ENCODE data around the gene DNPH1. TPM values are rescaled to one million over a fixed set of nuclear protein-coding genes. Genes with fewer than 3 reads are reported as not detected.

Gene DNPH1
- total RNA-seq, 1 experiment from 2014 or later: 43.0 TPM

- Histone ChIP-seq H3K36me3 (no peaks in the 10 kb centered on the region), H3K4me3 (no peak overlapping the region), H3K9me3 (no peaks in the 10 kb centered on the region), H3K27me3 (no peaks in the 10 kb centered on the region)
- DNase-seq: no peak
Observed at GRCh38 chr6:43205849-43206248, 23.4 kb downstream of the DNPH1 start.

- DNase-seq: no peak
- no peak overlapping the region for H3K4me3 ChIP-seq
- no peaks in the 10 kb centered on the region for H3K36me3 ChIP-seq
- no peaks in the 10 kb centered on the region for H3K9me3 ChIP-seq
- H3K27me3 ChIP-seq: no peaks in the 10 kb centered on the region
Observed at GRCh38 chr6:43204271-43205105, 24.8 kb downstream of the DNPH1 start.

GRCh38 chr6:43203718-43204095, 25.6 kb downstream of the DNPH1 start:
- Histone ChIP-seq H3K36me3 (no peaks in the 10 kb centered on the region), H3K9me3 (no peaks in the 10 kb centered on the region), H3K4me3 (no peak overlapping the region), H3K27me3 (no peaks in the 10 kb centered on the region)
- DNase-seq: no peak

- no peak for DNase-seq
- Histone ChIP-seq H3K4me3 (no peak overlapping the region), H3K27me3 (no peaks in the 10 kb centered on the region), H3K9me3 (no peaks in the 10 kb centered on the region), H3K36me3 (no peaks in the 10 kb centered on the region)
Observed at GRCh38 chr6:43203029-43203717, 26.1 kb downstream of the DNPH1 start.

GRCh38 chr6:43202451-43202850, 26.8 kb downstream of the DNPH1 start:
- Histone ChIP-seq H3K9me3 (no peaks in the 10 kb centered on the region), H3K4me3 (no peak overlapping the region), H3K27me3 (no peaks in the 10 kb centered on the region), H3K36me3 (no peaks in the 10 kb centered on the region)
- no peak for DNase-seq

- no peaks in the 10 kb centered on the region for H3K27me3 ChIP-seq
- no peaks in the 10 kb centered on the region for H3K9me3 ChIP-seq
- H3K36me3 ChIP-seq: no peaks in the 10 kb centered on the region
- no peak for DNase-seq
- no peak overlapping the region for H3K4me3 ChIP-seq
Observed at GRCh38 chr6:43200541-43200940, 28.7 kb downstream of the DNPH1 start.

GRCh38 chr6:43199912-43200311, 29.4 kb downstream of the DNPH1 start:
- H3K36me3 ChIP-seq: no peaks in the 10 kb centered on the region
- DNase-seq: no peak
- no peak overlapping the region for H3K4me3 ChIP-seq

GRCh38 chr6:43196337-43196736, 32.9 kb downstream of the DNPH1 start:
- H3K4me3 ChIP-seq: no peak overlapping the region
- H3K27me3 ChIP-seq: no peaks in the 10 kb centered on the region
- no peaks in the 10 kb centered on the region for H3K36me3 ChIP-seq
- no peaks in the 10 kb centered on the region for H3K9me3 ChIP-seq
- no peak for DNase-seq

More at GRCh38 chr6:43199912-43200311, 29.4 kb downstream of the DNPH1 start:
- Histone ChIP-seq H3K27me3 (no peaks in the 10 kb centered on the region), H3K9me3 (no peaks in the 10 kb centered on the region)

GRCh38 chr6:43193929-43194328, 35.4 kb downstream of the DNPH1 start:
- Histone ChIP-seq H3K9me3 (no peaks in the 10 kb centered on the region), H3K27me3 (no peaks in the 10 kb centered on the region), H3K36me3 (no peaks in the 10 kb centered on the region), H3K4me3 (no peak overlapping the region)
- no peak for DNase-seq

- no peaks in the 10 kb centered on the region for H3K36me3 ChIP-seq
- H3K9me3 ChIP-seq: no peaks in the 10 kb centered on the region
- DNase-seq: no peak
- no peak overlapping the region for H3K4me3 ChIP-seq
- no peaks in the 10 kb centered on the region for H3K27me3 ChIP-seq
Observed at GRCh38 chr6:43192911-43193310, 36.4 kb downstream of the DNPH1 start.

GRCh38 chr6:43189776-43190304, 39.4 kb downstream of the DNPH1 start:
- H3K4me3 ChIP-seq: no peak overlapping the region
- DNase-seq: no peak
- no peaks in the 10 kb centered on the region for H3K9me3 ChIP-seq
- no peaks in the 10 kb centered on the region; the same call in 1 of the 2 replicates for H3K36me3 ChIP-seq
- no peaks in the 10 kb centered on the region for H3K27me3 ChIP-seq

GRCh38 chr6:43188426-43188825, 40.9 kb downstream of the DNPH1 start:
- H3K36me3 ChIP-seq: no peaks in the 10 kb centered on the region; the same call in 1 of the 2 replicates
- no peaks in the 10 kb centered on the region for H3K27me3 ChIP-seq
- H3K9me3 ChIP-seq: no peaks in the 10 kb centered on the region
- H3K4me3 ChIP-seq: no peak overlapping the region
- DNase-seq: no peak

- Histone ChIP-seq H3K4me3 (no peak overlapping the region), H3K36me3 (no peaks in the 10 kb centered on the region; the same call in 1 of the 2 replicates), H3K27me3 (no peaks in the 10 kb centered on the region), H3K9me3 (no peaks in the 10 kb centered on the region)
- DNase-seq: no peak
Observed at GRCh38 chr6:43187821-43188220, 41.5 kb downstream of the DNPH1 start.

GRCh38 chr6:43186706-43187105, 42.6 kb downstream of the DNPH1 start:
- no peaks in the 10 kb centered on the region for H3K9me3 ChIP-seq
- H3K36me3 ChIP-seq: no peaks in the 10 kb centered on the region; the same call in 1 of the 2 replicates
- no peaks in the 10 kb centered on the region for H3K27me3 ChIP-seq
- H3K4me3 ChIP-seq: no peak overlapping the region
- no peak for DNase-seq

- H3K36me3 ChIP-seq: no peaks in the 10 kb centered on the region; the same call in 1 of the 2 replicates
- no peaks in the 10 kb centered on the region for H3K27me3 ChIP-seq
- DNase-seq: no peak
- H3K4me3 ChIP-seq: no peak overlapping the region
- no peaks in the 10 kb centered on the region for H3K9me3 ChIP-seq
Observed at GRCh38 chr6:43186019-43186418, 43.3 kb downstream of the DNPH1 start.

- no peaks in the 10 kb centered on the region; the same call in 1 of the 2 replicates for H3K36me3 ChIP-seq
- DNase-seq: no peak
- H3K9me3 ChIP-seq: no peaks in the 10 kb centered on the region
- no peak overlapping the region for H3K4me3 ChIP-seq
- H3K27me3 ChIP-seq: no peaks in the 10 kb centered on the region
Observed at GRCh38 chr6:43185391-43185985, 43.8 kb downstream of the DNPH1 start.

All from MG63 (cell line).